ENCODE measurements around the gene KCNH6. TPM values are rescaled to one million over a fixed set of nuclear protein-coding genes. Genes with fewer than 3 reads are reported as not detected.

The KCNH6 gene
- total RNA-seq, 1 donor from 2014 or later = not detected

DNA sequence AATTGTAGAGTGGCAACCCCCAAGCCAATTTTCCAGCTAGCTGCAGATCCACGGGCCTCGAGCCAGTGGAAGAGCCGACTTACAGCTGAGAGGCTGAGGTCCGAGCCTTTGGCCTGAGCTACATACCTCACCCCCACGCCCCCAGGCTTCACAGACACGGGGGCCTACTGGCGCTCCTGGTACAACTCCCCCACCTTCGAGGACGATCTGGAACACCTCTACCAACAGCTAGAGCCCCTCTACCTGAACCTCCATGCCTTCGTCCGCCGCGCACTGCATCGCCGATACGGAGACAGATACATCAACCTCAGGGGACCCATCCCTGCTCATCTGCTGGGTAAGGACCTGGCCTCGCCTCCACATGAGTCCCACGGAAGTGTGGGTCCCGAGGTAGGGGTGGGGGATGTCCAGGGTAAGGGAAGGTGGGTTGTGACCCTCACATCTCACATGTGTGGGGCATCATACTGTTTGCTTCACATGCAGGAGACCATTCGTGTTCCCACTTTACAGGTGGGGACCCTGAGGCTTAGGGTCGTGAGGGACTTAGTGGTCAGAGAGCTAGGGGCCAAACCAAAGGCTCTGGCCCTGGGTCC lies 42.9 kb upstream of the KCNH6 start:
- DNase-seq (ENCODE audit: extremely low spot score in 2 of 2) = no peak
- TF ChIP-seq, protein P1, sequence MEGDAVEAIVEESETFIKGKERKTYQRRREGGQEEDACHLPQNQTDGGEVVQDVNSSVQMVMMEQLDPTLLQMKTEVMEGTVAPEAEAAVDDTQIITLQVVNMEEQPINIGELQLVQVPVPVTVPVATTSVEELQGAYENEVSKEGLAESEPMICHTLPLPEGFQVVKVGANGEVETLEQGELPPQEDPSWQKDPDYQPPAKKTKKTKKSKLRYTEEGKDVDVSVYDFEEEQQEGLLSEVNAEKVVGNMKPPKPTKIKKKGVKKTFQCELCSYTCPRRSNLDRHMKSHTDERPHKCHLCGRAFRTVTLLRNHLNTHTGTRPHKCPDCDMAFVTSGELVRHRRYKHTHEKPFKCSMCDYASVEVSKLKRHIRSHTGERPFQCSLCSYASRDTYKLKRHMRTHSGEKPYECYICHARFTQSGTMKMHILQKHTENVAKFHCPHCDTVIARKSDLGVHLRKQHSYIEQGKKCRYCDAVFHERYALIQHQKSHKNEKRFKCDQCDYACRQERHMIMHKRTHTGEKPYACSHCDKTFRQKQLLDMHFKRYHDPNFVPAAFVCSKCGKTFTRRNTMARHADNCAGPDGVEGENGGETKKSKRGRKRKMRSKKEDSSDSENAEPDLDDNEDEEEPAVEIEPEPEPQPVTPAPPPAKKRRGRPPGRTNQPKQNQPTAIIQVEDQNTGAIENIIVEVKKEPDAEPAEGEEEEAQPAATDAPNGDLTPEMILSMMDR (IDR thresholded peaks at IDR 0.05) = no peak
- no peak for TF ChIP-seq POLR2AphosphoS5 (IDR thresholded peaks at IDR 0.05; ENCODE audit: insufficient read depth in 1 of 2, low read depth in 1 of 2)
- TF ChIP-seq POLR2A (IDR thresholded peaks at IDR 0.05) = no peak
- Histone ChIP-seq H3K4me1 (peaks cover 32% of the 10 kb centered on the region), H3K9me3 (no peaks in the 10 kb centered on the region), H3K4me3 (no peak overlapping the region), H3K36me3 (no peaks in the 10 kb centered on the region), H3K27me3 (no peaks in the 10 kb centered on the region), H3K27ac (no peak overlapping the region)
- intact Hi-C loops (cut with DNase I) = no loop called here

GRCh38 chr17:63480826-63481487 lies 42.2 kb upstream of the KCNH6 start:
- Histone ChIP-seq H3K27me3 (no peaks in the 10 kb centered on the region), H3K9me3 (no peaks in the 10 kb centered on the region), H3K4me3 (no peak overlapping the region), H3K36me3 (no peaks in the 10 kb centered on the region), H3K4me1 (peaks cover 30% of the 10 kb centered on the region), H3K27ac (no peak overlapping the region)
- no peak for DNase-seq (ENCODE audit: extremely low spot score in 2 of 2)
- intact Hi-C loops (cut with DNase I) = no loop called here
- TF ChIP-seq, protein P1 (IDR thresholded peaks at IDR 0.05) = no peak
- TF ChIP-seq POLR2AphosphoS5 (IDR thresholded peaks at IDR 0.05; ENCODE audit: insufficient read depth in 1 of 2, low read depth in 1 of 2) (no peak), POLR2A (IDR thresholded peaks at IDR 0.05) (no peak)

DNA sequence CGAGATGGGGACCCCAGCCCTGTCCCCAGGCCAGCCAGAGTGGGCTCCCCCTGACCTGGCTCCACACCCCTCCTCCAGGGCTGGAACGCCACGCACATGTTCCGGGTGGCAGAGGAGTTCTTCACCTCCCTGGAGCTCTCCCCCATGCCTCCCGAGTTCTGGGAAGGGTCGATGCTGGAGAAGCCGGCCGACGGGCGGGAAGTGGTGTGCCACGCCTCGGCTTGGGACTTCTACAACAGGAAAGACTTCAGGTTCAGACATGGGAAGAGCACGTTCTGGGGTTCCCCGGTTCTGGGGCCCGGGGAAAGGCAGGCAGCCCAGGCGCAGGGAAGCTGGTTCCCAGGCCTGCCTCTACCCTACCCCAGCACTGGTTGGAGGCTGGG lies 41.7 kb upstream of the KCNH6 start:
- H3K4me3 ChIP-seq = no peak overlapping the region
- peaks cover 25% of the 10 kb centered on the region for H3K4me1 ChIP-seq
- H3K27me3 ChIP-seq = no peaks in the 10 kb centered on the region
- TF ChIP-seq POLR2A (IDR thresholded peaks at IDR 0.05) = no peak
- no peak for TF ChIP-seq POLR2AphosphoS5 (IDR thresholded peaks at IDR 0.05; ENCODE audit: insufficient read depth in 1 of 2, low read depth in 1 of 2)
- TF ChIP-seq, protein P1 (IDR thresholded peaks at IDR 0.05) = no peak
- H3K9me3 ChIP-seq = no peaks in the 10 kb centered on the region
- intact Hi-C loops (cut with DNase I) = no loop called here
- DNase-seq (ENCODE audit: extremely low spot score in 2 of 2) = no peak
- H3K36me3 ChIP-seq = no peaks in the 10 kb centered on the region
- H3K27ac ChIP-seq = no peak overlapping the region

- peaks cover 20% of the 10 kb centered on the region for H3K4me1 ChIP-seq
- no peaks in the 10 kb centered on the region for H3K36me3 ChIP-seq
- no peak for DNase-seq (ENCODE audit: extremely low spot score in 2 of 2)
- intact Hi-C loops (cut with DNase I) = no loop called here
- no peaks in the 10 kb centered on the region for H3K27me3 ChIP-seq
- H3K9me3 ChIP-seq = no peaks in the 10 kb centered on the region
- no peak overlapping the region for H3K27ac ChIP-seq
- no peak overlapping the region for H3K4me3 ChIP-seq
- TF ChIP-seq POLR2AphosphoS5 (IDR thresholded peaks at IDR 0.05; ENCODE audit: insufficient read depth in 1 of 2, low read depth in 1 of 2) (no peak), POLR2A (IDR thresholded peaks at IDR 0.05) (no peak)
- TF ChIP-seq, protein P1 (IDR thresholded peaks at IDR 0.05) = no peak
Measured at GRCh38 chr17:63482509-63482908, 40.6 kb upstream of the KCNH6 start.

DNA sequence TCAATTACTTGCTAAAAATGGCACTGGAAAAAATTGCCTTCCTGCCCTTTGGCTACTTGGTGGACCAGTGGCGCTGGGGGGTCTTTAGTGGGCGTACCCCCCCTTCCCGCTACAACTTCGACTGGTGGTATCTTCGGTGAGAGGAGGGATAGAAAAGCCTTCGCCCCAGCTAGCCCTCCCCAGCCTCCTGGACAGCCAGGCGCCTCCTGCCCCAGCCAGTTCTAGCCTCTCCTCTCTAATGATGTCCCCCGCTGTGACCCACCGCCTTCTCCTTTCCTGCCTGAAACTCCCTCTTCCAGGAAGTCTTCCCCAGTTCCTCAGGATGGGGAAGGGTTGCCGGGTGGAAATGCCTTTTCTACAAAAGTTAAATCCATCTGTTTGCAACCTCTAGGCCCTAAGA lies 40.1 kb upstream of the KCNH6 start:
- Histone ChIP-seq H3K36me3 (no peaks in the 10 kb centered on the region), H3K4me3 (no peak overlapping the region), H3K9me3 (no peaks in the 10 kb centered on the region), H3K27ac (no peak overlapping the region), H3K27me3 (no peaks in the 10 kb centered on the region), H3K4me1 (peaks cover 15% of the 10 kb centered on the region)
- intact Hi-C loops (cut with DNase I) = no loop called here
- TF ChIP-seq POLR2AphosphoS5 (IDR thresholded peaks at IDR 0.05; ENCODE audit: insufficient read depth in 1 of 2, low read depth in 1 of 2) = no peak
- TF ChIP-seq, protein P1 (IDR thresholded peaks at IDR 0.05) = no peak
- TF ChIP-seq POLR2A (IDR thresholded peaks at IDR 0.05) = no peak
- no peak for DNase-seq (ENCODE audit: extremely low spot score in 2 of 2)
